8988T (cell line): ENCODE results near the gene ARHGEF19.
"Not testable (repeated sequence)": the region's sequence is repeated elsewhere in the genome, so short reads cannot be mapped to it uniquely, and the experiment has no call there.

ENCODE experiments used
- DNase-seq: peaks from one replicate; pipeline ENCODE4 v3.0.0; 2011

Gene ARHGEF19

GRCh38 chr1:16212251-16212961, at the start of gene ARHGEF19:
TSS of gene ARHGEF19 (minus strand) at chr1:16212652. CDS start at chr1:16209054, 3,598 bp downstream.
- DNase-seq: no peak

DNA sequence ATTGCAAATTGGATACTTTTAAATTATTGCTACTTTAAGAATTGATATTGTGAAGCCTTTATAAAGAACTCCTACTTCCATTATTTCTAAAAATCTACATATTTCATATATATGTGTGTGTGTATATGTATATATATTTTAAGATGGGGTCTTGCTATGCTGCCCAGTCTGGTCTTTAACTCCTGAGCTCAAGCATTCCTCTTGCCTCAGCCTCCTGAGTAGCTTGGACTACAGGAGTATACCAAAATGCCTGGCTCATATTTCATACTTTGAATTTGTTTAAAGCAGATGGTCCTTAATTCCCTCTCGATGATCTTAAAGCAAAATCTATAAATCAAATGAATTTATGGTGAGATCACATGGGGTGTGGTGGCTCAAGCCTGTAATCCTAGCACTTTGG, 49.6 kb upstream of the ARHGEF19 start:
- no peak for DNase-seq

- DNase-seq: no peak
These were observed 48.4 kb upstream of the ARHGEF19 start for GRCh38 chr1:16260814-16261213.

DNA sequence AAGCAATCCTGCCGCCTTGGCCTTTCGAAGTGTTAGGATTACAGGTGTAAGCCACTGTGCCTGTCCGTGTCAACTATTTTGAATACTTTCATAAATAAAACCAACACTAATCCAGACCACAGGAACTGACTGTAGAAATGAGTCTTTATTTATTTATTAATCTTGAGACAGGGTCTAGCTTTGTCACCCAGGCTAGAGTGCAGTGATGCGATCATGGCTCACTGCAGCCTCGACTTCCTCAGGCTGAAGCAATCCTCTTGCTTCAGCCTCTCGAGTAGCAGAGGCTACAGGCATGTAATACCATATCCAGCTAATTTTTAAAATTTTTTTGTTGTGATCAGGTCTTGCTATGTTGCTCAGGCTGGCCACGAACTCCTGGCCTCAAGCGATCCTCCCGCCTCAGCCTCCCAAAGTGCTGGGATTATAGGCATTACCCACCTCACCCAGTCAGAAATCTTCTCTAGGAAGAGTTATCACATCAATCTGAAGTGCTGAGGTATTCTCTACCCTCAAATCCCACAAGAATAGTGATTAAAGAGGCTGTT, 46.2 kb upstream of the ARHGEF19 start:
- no peak for DNase-seq

GRCh38 chr1:16257968-16258367, 45.5 kb upstream of the ARHGEF19 start:
- no peak for DNase-seq

GRCh38 chr1:16257556-16257955, 45.1 kb upstream of the ARHGEF19 start:
- DNase-seq: not testable (repeated sequence)

- no peak for DNase-seq
These were observed 44.0 kb upstream of the ARHGEF19 start for GRCh38 chr1:16256478-16256877.

DNA sequence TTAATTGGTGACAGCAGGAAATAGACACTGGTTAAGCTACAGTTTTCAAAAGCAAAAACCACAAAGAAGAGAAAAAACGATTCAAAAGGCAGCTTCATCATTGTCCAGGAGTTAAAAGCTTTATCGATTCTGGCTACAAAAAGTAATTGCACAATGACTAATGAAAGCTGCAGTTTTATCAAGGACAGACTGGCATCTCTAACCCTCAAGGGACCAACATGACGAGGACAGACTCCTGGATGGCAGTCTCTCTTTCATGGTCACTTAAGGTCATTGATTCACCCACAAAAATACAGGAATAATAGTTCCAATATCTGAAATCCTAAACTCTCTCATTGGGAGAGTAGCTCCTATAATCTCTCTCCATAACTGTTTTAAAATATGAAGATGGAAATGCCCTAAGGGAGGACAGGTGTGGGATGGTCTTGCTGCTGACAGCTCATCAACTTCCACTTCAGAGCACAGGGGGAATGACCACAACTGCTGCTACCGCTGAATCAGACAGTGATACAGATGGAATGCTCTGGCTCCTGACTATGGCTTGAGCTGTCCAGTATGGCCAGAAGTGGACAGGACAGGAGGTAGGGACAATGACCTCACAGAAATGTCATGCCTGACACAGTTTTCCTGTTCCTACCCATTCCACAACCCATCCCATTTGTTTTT, 41.9 kb upstream of the ARHGEF19 start:
- DNase-seq: no peak

DNA sequence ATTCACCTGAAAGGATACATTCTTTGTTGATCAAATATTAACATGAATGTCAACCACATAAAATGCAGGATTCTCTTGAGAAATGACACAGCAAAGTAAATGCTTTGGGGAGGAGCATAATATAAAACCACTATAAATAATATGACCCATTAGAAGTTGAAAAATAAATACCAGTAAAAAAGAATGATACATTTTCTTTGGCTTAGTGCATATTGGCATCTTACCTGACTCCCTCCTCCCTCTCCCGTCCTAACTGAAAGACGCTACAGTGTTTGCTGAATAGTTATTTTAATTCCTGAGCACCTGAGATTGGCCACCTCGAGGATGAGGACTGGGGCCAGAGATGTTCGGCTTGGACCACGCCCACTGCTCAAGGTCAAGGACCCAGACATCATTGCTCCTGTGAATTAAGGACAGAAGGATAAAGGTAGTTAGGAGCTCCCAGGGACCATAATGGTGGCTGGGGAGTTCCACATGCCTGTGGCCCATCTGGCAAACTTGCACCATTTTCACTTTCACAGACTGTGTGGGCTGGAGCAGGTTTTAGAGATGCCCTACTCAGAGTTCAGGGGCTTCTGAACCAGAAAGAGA, 41.0 kb upstream of the ARHGEF19 start:
- no peak for DNase-seq

DNA sequence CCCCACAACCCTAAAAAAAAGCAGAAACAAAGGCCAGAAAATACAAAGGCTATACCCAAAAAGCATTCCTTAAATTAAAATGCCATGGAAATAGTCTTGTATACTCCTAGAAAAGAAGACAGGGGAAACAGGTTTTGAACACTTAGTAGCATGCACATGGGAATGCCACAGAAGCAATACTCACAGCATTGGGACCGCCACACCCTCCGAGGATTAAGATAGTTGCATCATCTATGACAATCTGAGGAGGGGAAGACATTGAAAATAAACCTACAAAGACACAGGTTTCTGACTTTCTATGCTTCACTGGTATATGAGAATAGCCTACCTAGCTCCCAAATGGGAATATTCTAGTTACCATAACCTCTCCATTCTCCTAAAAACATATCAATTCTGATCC, 40.5 kb upstream of the ARHGEF19 start:
- no peak for DNase-seq

GRCh38 chr1:16251381-16251780, 38.9 kb upstream of the ARHGEF19 start:
- no peak for DNase-seq

GRCh38 chr1:16250524-16251251, 38.2 kb upstream of the ARHGEF19 start:
- DNase-seq: no peak

- DNase-seq: no peak
These were observed 37.3 kb upstream of the ARHGEF19 start for GRCh38 chr1:16249596-16250241.

GRCh38 chr1:16248603-16249516, 36.4 kb upstream of the ARHGEF19 start:
- no peak for DNase-seq

DNA sequence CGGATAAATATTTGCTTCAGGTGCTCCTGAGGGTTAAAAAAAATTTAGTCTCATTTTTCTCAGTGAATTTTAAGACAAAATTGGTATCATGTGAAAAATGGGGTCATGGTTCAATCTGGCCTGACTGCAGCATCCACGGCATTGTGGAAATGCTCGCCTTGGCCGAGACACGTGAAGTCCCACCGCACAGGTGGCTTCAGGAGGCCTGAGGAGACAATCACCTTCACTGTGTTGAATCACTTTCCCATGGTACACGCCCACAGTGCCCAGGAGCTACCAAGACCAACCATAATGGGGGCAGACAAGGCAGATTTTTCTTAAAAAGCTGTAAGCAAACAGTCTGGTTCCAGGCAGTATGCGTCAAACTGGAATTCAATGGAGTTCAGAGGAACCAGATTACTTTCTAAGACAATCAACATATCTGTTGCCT, 35.6 kb upstream of the ARHGEF19 start:
- DNase-seq: no peak

DNA sequence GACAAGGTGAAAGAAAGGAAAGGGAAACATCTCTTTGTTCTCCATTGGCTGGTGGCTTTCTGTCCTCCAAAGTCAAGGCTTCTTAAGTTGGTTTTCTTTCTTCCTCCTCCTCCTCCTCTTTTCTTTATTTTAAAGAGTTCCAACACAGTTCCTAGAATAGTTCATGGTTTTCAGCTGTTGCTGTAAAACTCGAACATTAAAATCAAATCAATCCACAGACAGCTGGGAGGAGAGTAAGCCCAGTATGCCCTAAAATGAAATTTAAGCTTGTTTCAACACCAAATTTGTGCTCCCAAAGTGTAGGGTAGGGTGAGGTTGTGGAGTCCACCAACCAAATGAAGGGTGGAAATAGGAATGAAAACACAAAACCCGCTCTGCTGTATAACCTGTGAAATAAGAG, 35.0 kb upstream of the ARHGEF19 start:
- no peak for DNase-seq

GRCh38 chr1:16246961-16247360, 34.5 kb upstream of the ARHGEF19 start:
- DNase-seq: no peak

GRCh38 chr1:16246239-16246638, 33.8 kb upstream of the ARHGEF19 start:
- DNase-seq: not testable (repeated sequence)

DNA sequence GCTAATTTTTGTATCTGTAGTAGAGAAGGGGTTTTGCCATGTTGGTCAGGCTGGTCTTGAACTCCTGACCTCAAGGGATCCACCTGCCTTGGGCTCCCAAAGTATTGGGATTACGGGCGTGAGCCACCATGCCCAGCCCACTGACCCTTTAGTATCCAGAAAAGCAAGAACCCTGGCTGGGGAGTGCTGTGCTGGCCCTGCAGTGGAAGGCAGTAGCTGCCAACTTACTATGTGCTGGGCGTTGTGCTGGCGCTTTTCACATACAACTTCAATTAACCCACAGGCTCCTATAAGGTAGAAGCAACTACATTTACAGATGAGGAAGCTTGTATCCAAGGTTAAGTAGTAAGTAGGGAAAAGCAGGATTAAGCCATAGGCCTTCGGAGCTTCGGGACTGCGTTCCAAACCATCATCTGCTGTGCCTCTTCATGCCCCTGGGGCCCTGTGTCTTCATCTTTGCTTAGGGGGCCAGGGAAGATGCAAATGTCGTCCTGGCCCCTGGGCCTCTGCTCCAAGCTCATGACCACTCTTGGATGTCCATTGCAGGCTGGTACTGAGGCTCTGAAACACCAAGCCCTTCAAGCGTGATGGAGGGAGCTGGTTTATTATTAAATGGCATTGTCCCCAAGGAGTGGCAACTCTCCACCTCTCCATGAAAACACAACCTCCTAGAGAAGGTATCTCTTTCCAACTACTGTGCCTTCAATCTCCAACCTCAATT, 33.2 kb upstream of the ARHGEF19 start:
- no peak for DNase-seq

DNA sequence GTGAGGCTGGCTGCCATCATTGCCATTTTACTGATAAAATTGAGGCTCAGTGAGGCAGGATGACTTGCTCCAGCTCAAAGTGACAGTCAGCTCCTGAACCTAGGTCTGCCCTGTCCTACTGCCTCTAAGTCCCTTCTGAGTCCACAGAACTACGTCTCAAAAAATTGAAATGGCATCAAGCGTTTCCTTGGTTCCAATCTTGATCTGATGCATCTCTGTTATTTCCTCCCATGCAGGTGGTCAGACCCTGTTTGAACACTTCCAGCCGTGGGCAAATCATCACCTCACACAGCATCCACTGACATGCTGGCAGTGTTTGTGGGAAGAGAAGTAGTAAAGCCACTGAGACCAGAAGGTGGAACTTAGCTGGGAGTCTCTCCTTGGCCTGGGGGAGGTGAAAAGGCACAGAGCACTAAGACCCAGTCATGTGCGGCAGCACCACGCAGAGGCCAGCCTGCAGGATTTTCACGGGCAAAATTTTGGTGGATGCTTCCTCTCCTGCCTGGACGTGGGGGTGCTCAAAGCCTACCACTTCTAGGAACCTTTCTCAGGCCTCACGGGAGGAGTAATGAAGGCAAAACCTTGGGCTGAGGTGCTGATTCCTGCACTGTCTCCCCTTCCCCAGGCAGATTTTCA, 32.3 kb upstream of the ARHGEF19 start:
- no peak for DNase-seq
